Measurements from ENCODE around the gene NREP.
"Not testable (repeated sequence)": the region's sequence is repeated elsewhere in the genome, so short reads cannot be mapped to it uniquely, and the experiment has no call there.

The NREP gene

GRCh38 chr5:111735583-111736270, 21.3 kb downstream of the NREP start:
- DNase-seq: peak; percentile 56

- no peak for DNase-seq
These were observed 22.4 kb downstream of the NREP start for GRCh38 chr5:111734597-111734996.

- DNase-seq: no peak
These were observed 23.0 kb downstream of the NREP start for GRCh38 chr5:111734013-111734412.

GRCh38 chr5:111733571-111733970, 23.4 kb downstream of the NREP start:
- DNase-seq: no peak

- no peak for DNase-seq
These were observed 25.4 kb downstream of the NREP start for GRCh38 chr5:111731638-111732037.

DNA sequence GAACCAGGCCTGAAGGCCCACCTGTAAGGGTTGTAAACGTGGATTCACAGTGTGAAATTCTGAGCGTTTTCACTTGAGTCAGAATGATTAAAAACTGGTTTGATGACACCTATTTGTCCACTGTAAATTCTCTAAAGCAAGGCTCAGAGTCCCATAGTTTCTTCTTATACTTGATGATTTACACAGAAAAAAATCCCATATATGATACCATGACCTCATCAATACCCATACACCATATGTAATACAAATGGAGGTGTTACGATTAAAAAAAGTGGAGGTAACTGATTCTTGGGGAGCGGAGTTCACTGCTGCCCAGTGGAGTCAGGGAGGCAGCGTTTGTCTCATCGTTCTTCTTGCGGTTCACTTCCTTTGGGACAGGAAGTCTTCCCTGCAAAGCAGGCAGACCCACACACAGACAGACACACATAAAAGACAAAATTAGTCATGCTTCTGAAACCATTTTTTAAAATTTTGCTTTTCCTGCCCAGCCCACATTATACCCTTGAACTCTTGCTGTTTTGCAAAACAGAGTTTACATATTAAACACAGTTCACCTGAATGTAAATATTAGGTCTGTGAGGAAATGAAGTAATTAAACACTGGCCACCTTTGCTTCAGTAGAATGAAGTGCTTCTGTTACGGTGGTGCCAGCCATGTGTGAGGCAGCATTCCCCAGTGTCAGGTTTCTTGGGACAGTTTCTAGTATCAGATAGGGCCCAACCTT, 26.2 kb downstream of the NREP start:
- no peak for DNase-seq

DNA sequence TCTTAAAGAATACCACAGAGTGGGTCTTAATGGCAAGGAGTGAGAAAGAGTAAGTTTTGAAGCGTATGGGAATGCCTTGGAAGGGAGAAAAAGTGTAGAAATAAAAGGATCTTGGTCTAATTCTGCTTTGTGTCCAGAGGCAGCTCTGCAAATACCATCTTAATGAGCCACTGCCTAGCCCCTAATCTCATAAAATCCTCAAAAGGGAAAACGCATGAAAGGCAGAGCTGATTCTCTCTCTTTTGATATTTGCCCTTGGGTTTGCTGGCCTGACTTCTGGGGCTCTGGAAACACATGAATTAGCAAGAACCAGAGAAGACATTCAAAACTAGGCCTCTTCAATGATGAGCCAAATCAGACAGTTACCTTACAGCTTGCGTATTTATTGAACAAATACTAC, 28.1 kb downstream of the NREP start:
- DNase-seq: no peak

DNA sequence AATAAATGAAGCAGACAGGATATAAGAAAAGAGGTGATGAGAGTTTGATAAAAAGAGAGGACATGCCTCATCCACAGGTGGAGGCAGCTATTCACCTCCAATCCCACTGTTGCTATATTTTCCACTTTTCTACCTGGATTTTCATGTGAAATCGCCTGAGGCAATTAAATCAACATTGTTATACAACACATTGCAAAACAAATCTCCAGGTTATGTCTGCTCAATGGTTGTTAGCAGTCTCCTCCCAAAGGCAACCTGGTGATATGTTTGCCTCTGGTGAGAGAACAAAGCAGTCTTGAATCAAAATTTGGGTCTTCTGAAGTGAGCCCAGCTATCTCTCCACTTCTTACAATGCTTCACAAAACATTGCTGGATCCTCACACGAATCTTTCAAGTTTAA, 30.0 kb downstream of the NREP start:
- DNase-seq: no peak

GRCh38 chr5:111722140-111722539, 34.9 kb downstream of the NREP start:
- no peak for DNase-seq

DNA sequence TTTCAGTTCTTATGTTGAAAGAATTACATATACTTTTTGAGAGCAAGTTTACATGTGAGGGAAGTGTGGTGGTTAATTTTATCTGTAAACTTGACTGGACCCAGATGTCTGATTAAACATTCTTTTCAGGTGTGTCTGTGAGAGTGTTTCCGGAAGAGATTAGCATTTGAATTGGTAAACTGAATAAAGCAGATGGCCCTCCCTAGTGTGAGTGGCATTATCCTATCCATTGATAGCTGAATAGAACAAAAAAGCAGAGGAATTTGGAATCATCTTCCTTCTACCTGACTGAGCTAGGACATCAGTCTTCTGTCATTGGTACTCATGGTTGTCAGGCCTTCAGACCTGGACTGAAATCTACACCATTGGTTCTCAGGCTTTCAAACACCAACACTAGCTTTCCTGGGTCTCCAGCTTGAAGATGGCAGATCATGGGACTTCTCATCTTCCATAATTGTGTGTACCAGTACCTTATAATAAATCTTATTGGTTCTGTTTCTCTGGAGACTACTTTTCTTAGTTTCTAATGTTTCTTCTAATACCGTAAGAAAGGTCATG, 36.6 kb downstream of the NREP start:
- no peak for DNase-seq

- DNase-seq: no peak
These were observed 37.2 kb downstream of the NREP start for GRCh38 chr5:111719773-111720172.

- not testable (repeated sequence) for DNase-seq
These were observed 40.2 kb downstream of the NREP start for GRCh38 chr5:111716789-111717188.

- no peak for DNase-seq
These were observed 49.3 kb downstream of the NREP start for GRCh38 chr5:111707630-111708164.

GRCh38 chr5:111706345-111706744, 50.6 kb downstream of the NREP start:
- no peak for DNase-seq

DNA sequence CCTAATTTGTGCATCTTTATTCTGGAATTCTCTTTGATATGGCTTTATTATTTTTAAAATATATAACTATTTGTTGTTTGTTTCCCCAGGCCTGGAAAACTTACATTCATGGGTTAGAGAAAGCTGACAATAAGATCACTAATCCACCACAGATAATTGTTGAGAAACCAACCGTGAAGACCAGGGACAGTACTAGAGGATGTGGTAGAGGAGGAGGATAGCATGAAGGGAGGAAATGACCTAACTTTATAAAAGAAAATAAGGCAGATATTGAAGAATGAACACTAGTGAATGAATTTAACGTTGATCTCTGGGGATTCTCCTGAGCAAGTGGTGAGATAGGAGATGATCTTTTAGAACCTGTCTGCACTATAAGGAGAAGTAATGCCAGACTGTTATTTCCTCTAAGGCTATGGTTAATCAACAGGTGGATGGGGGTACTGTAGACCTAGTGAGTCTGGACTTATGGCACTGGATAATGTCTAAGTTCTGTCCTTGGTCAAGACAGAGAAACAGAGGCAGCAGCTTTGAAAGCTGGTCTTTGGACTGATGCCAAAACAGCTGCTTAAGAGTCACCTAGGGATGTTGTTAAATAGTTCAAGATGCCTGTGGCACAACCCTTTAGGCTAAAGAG, 52.4 kb downstream of the NREP start:
- DNase-seq: no peak

GRCh38 chr5:111703662-111704061, 53.3 kb downstream of the NREP start:
- peak; percentile 36 for DNase-seq

GRCh38 chr5:111699976-111700375, 57.0 kb downstream of the NREP start:
- DNase-seq: no peak

- DNase-seq: no peak
These were observed 57.7 kb downstream of the NREP start for GRCh38 chr5:111699324-111699723.

DNA sequence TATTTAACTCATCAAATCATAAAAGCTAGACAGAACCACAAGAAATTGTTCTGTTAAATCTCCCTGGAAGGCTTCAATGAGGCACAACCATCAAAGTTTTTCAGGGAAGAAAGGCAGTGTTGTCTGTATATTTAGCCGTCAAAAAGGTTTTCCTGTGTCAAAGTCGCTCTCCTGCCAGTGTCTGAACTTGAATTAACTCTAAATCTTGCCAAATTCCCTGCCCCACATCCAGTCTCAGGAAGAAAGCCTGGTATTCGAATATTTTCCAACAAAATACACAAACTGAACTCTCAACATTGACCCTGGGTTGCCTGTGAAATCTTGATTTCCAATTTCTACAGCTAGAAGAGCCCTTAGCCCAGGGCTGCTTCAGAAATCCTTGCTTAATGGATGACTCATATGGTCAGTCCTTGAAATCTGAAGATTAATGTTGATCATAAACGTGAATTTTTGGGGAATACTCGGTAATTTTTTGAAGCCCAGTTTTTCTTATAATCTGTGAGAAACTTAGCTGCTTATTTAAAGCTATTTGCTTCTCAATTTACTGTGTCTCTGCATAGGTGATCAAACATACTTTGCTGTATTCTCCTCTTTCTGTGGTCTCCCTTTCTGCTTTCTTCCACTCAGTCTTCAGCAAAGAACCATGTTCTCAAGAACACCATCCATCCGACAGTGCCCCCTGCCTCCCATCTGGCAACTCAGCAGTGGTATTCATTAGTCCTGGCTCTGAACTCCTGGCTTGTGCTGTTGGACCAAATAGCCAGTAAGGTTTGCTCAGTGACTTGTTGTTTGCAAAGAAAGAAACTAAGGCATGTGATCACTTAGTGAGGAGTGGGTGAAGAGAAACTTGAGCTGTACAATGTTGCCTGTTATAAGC, 58.9 kb downstream of the NREP start:
- no peak for DNase-seq

GRCh38 chr5:111697215-111697614, 59.8 kb downstream of the NREP start:
- no peak for DNase-seq

GRCh38 chr5:111695991-111696390, 61.0 kb downstream of the NREP start:
- no peak for DNase-seq

DNA sequence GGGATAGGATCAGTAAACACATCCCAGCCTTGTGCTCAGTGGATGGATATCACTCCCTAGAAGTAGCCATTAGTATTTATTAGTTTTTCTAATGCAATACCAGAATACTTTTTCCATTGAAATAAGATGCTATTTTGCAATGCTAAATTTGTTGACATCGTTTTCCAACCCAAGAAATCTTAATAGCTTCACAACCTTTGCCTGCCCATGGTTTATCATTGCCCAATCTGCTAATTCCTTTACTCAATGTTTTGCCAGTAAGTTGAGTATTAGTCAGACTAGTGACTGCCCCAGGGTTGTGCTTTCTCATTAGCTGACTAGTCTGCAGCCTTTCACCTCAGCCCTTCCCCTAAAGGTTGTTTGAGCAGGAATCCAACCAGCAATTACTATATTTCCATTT, 62.9 kb downstream of the NREP start:
- DNase-seq: peak; percentile 46

DNA sequence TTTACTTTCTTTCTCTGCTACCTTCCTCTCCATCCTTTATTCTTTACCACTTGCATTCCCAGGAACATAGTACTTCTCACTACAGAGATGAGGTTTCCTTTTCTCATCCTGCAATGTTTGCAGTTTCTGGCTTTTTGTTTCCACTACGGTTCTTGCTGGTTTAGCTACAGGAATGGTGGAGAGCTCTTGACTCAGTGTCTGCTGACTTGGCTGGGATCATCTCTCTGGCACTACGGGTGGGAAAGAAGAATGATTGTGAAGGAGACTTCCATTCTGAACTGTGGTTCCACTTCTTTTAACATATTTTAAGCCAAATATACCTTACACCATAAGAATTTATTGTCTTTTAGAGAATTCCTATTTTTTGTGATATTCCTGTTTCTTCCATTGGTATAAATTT, 65.1 kb downstream of the NREP start:
- DNase-seq: no peak

Measured in inflammatory macrophage treated with lipopolysaccharide for 4 hours (primary cell).